ENCODE data around the gene RNF212. TPM values are rescaled to one million over a fixed set of nuclear protein-coding genes. Genes with fewer than 3 reads are reported as not detected.

RNF212 gene
- total and polyA plus RNA-seq, 10 of the 15 experiments (the other 5 are each of a cell fraction or from before 2014, with no cell fraction given), result not detected

- TF ChIP-seq RCOR1 (conservative IDR thresholded peaks at IDR 0.05; ENCODE audit: low read depth, low read length) (no peak), FOXM1 (IDR thresholded peaks at IDR 0.05; ENCODE audit: low read depth, low read length) (no peak)
These were observed 9.1 kb upstream of the RNF212 start (continued) for GRCh38 chr4:1122505-1122904.

- in situ Hi-C loops (cut with MboI) (no loop called here), intact Hi-C loops (cut with micrococcal nuclease; ENCODE audit: unreplicated experiment) (no loop called here)
- no TSS peak for BruUV-seq (replicated peaks)
- H2AFZ ChIP-seq (ENCODE audit: control insufficient read depth, low read depth, low read length), result no peak overlapping the region
- ChIA-PET SMC1A (ENCODE audit: uncharacterized antibody, unreplicated experiment) (interaction anchor here (0.8 to 0.9 kb wide), 3 partner anchors 9 to 236 kb away, joined by 3 to 4 read pairs (median 3); no protein-coding TSS in a partner anchor), POLR2A (no interaction called here), RAD21 (ENCODE audit: unreplicated experiment) (no interaction called here), CTCF (interaction anchor here (1.0 to 1.7 kb wide), 3 partner anchors 9 to 12 kb away, joined by 3 to 4 read pairs (median 4); no protein-coding TSS in a partner anchor)
- ATAC-seq (no peak), FAIRE-seq (no peak), DNase-seq (ENCODE audit: low read depth, low spot score) (no peak)
- no peaks in the 10 kb centered on the region for H3K79me2 ChIP-seq (ENCODE audit: control insufficient read depth, insufficient read depth, low read length)
- H3K9me3 ChIP-seq (replicated peaks; ENCODE audit: control insufficient read depth, insufficient read depth, low read length), result no peaks in the 10 kb centered on the region
- no peaks in the 10 kb centered on the region for H3K4me1 ChIP-seq (ENCODE audit: control insufficient read depth, insufficient read depth, low read length)
- 33% methylated on average over 1 of the region's 1 CpG for WGBS (ENCODE audit: insufficient coverage, insufficient replicate concordance, low lambda C conversion rate, missing lambda C conversion rate)
- H3K9ac ChIP-seq (ENCODE audit: control insufficient read depth, insufficient read depth, low read length), result no peak overlapping the region
- H3K27me3 ChIP-seq (replicated peaks in 1 of 2; ENCODE audit: control insufficient read depth in 2 of 2, insufficient read depth in 2 of 2, low read length in 1 of 2), result peaks cover 0 to 2% of the 10 kb centered on the region in 2 experiments; a peak in 1 of 4 replicates
- H3K4me2 ChIP-seq (ENCODE audit: control insufficient read depth, insufficient read depth), result no peak overlapping the region
- no peak overlapping the region for H3K4me3 ChIP-seq
- no peaks in the 10 kb centered on the region for H3K36me3 ChIP-seq (ENCODE audit: control insufficient read depth in 2 of 2, insufficient read depth in 2 of 2, low read length in 1 of 2)
- TF ChIP-seq LARP7 (IDR thresholded peaks at IDR 0.05) (no peak), PKNOX1 (IDR thresholded peaks at IDR 0.05) (no peak), TCF12 (IDR thresholded peaks at IDR 0.05; ENCODE audit: low read depth, low read length) (no peak), MXI1 (IDR thresholded peaks at IDR 0.05; ENCODE audit: low read depth, low read length) (no peak), SUPT20H (IDR thresholded peaks at IDR 0.05; ENCODE audit: borderline replicate concordance, control insufficient read depth, low read depth, low read length) (no peak), NFYA (IDR thresholded peaks at IDR 0.05; ENCODE audit: borderline replicate concordance, low read depth, low read length) (no peak), SRF (IDR thresholded peaks at IDR 0.05; ENCODE audit: low read depth in 2 of 2, low read length in 2 of 2) (no peak), CBX5 (IDR thresholded peaks at IDR 0.05; ENCODE audit: low read depth) (no peak), ZNF207 (IDR thresholded peaks at IDR 0.05; ENCODE audit: borderline replicate concordance) (no peak), PAX5 (IDR thresholded peaks at IDR 0.05; ENCODE audit: borderline replicate concordance, low read depth, low read length) (no peak), MTA3 (IDR thresholded peaks at IDR 0.05; ENCODE audit: borderline replicate concordance, low read length) (no peak), MEF2A (IDR thresholded peaks at IDR 0.05; ENCODE audit: insufficient read depth, low read depth, low read length) (no peak), CBX3 (IDR thresholded peaks at IDR 0.05; ENCODE audit: borderline replicate concordance, low read depth) (no peak)
- no peaks in the 10 kb centered on the region for H4K20me1 ChIP-seq (ENCODE audit: control insufficient read depth, insufficient read depth)
- H3K27ac ChIP-seq (ENCODE audit: control insufficient read depth, insufficient read depth), result no peak overlapping the region
These were observed 3.5 kb upstream of the RNF212 start for GRCh38 chr4:1116838-1117237.

Measured in GM12878 (cell line).